ENCODE data around the gene NALCN. TPM values are rescaled to one million over a fixed set of nuclear protein-coding genes. Genes with fewer than 3 reads are reported as not detected.

Gene NALCN
- total RNA-seq, 1 donor from 2014 or later = 7.9 TPM

GRCh38 chr13:101231751-101232428, 184.4 kb downstream of the NALCN start:
- intact Hi-C loops (cut with micrococcal nuclease) = no loop called here
- no peak for ATAC-seq

DNA sequence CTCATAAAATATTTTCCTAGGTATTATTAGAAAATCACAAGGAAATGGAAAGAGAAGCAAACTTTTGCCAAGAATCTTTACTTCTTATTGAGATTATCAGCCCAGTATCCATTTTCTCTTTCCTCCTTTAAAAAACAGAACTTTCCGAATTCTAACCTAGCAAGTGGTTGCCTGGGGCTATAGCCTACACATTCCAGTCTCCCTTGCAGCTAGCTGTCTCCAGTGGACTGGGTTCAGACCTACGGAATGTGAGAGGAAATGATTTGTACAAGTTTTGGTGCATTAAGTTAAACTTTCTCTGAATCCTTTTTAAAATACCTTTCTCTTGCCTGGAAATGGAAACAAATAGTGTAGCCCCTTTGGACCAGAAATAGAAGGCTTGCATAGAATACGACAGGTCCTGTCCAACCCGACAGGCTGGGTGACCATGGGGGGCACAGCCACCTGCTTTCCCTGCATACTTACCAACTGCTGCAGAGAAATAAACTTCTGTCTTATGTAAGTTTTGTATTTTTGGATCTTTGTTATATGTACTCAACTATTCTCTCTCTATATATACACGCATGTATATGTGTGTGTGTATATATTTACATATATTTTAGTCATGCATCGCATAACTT, 185.9 kb downstream of the NALCN start:
- DNase-seq = no peak
- intact Hi-C loops (cut with micrococcal nuclease) = no loop called here
- ATAC-seq = no peak

More at GRCh38 chr13:101231751-101232428, 184.4 kb downstream of the NALCN start:
- no peak for DNase-seq

DNA sequence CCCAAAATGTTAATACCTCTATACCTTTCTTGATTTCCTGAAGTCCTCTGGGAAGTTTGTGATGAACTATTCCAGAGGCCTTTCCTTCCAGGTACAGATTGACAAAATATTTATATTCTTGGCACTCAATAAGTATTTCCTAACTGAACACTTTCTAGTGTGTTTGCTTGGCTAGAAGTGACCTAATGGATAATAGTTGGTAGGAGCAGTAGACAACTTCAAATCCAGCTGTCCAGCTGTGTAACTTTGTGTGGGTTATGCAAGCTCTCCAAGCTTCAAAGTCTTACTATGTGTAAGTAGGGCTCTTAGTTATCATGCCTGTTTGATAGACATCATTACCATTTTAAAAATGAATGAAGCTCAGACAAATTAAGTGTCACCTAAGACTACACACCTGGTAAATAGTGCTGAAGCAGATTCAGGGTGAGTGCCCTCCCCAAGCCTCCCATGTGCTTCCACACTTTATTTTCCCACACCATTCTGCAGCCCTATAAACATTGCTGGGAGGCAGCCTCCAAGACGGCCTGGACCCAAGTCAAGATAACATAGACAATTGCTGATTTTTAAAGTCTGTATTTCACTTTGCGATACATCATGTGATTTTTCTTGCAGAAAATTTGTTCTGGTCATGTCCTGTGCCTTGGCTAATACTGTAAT, 196.6 kb downstream of the NALCN start:
- DNase-seq (no peak), ATAC-seq (no peak)
- intact Hi-C loops (cut with micrococcal nuclease) = no loop called here

GRCh38 chr13:101218484-101218883, 197.8 kb downstream of the NALCN start:
- intact Hi-C loops (cut with micrococcal nuclease) = no loop called here
- ATAC-seq (no peak), DNase-seq (no peak)

GRCh38 chr13:101217086-101217485, 199.2 kb downstream of the NALCN start:
- ATAC-seq (no peak), DNase-seq (no peak)
- intact Hi-C loops (cut with micrococcal nuclease) = no loop called here

DNA sequence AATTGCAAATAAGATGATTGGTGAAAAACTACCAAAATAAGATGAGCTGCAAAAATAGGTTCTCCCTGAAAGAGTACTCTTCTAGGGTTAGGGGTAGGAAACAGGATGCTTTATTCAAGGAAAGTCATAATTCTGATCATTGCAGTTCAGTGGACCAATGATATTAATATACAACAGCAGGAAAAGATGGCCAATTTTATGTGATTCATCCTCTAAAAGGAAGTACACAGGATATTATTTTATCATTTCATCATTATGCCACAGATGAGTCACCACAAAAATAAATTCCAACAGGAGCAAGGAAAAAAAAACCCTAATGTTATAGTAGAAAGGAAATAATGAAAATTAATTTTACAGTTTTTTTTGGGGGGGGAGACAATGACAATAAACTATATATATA, 205.0 kb downstream of the NALCN start:
- no peak for ATAC-seq
- no peak for DNase-seq
- intact Hi-C loops (cut with micrococcal nuclease) = no loop called here

DNA sequence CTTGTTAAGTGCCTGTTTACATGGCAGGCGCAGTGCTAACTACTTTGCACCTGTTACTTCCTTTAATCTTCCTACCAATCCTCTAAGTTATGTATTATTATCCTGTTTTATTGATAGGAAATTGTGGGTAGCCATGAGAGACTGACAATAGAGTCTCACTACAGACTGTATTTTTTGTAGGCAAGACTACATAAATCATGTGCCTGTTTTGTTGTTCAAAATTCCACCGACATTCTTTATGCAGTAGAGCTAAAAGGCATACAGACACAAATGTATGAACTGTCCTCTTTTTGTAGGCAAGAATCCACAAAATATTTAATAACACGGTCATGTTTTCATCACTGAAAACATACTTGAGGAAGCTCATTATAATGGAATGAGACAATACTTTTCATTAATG, 205.5 kb downstream of the NALCN start:
- DNase-seq (no peak), ATAC-seq (no peak)
- intact Hi-C loops (cut with micrococcal nuclease) = no loop called here

DNA sequence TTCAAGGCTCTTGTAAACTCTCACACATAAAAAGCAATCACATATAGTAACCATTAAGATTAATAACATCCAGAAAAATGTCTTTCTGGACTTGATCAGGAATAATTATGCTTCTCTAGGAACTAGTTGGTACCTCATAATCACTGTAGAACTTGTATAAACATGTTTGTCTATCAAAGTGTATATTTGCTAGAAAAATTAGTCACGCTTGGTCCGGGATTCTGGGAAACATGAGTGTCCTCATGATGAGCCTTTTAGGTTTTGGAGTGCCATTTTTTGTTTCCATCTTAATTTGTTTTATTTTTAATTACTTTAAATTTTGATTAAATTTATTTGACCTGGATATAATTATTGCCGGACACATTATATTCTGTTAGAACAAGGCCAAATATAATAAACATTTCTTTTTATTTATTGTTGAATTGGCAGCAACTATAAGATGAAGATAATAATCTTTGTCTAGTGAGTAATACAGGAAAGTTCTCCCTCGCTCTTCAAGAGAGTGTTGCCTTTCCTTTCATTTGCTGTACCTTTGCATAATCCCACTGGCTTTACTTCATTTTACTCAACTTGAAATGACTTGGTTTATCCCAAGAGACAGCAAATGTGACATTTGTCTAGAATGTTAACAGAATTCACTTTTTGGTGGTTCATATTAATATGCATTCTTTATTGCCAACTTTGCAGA, 207.0 kb downstream of the NALCN start:
- intact Hi-C loops (cut with micrococcal nuclease) = no loop called here
- no peak for ATAC-seq
- DNase-seq = no peak

GRCh38 chr13:101205408-101205807, 210.9 kb downstream of the NALCN start:
- no peak for ATAC-seq
- DNase-seq = no peak
- intact Hi-C loops (cut with micrococcal nuclease) = no loop called here

GRCh38 chr13:101204270-101205020, 211.9 kb downstream of the NALCN start:
- intact Hi-C loops (cut with micrococcal nuclease) = no loop called here
- no peak for DNase-seq
- no peak for ATAC-seq

DNA sequence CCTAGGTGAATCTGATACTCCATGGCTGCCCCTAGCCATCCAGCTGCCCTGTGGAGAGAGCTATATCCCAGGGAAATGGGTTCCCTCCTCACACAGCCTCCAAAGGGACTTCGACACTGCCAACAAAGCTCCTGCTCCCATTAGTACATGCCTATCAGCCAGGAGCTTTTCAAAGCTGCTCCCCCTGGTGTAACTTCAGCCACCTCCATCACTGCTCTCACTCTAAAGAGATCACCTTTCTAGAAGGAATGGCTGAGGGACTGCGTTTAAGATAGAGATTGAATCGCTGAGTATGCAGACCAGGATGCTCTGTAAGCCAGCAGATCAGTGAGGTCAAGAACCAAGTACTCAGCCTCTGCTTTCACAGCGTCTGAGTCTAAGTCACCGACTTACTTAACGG, 213.7 kb downstream of the NALCN start:
- DNase-seq = no peak
- ATAC-seq = no peak
- intact Hi-C loops (cut with micrococcal nuclease) = no loop called here

DNA sequence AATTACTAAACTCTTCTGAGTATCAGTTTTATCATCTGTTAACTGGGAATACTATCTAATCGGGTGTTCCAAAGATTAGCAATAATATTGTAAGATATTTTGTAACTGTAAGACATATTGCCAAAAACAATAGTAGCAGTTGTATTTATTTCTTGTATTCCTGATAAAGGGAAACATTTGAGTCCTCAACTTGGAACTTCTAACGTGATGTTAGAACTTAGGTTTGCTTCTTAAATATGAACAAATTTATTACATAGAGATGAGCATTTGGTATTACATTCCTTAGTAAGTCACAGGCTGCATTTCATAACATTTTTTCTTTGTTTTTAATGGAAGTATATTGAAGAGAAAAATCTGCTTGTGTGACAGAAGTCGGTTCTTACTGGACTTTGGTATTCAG, 225.3 kb downstream of the NALCN start:
- ATAC-seq (no peak), DNase-seq (no peak)
- intact Hi-C loops (cut with micrococcal nuclease) = no loop called here

DNA sequence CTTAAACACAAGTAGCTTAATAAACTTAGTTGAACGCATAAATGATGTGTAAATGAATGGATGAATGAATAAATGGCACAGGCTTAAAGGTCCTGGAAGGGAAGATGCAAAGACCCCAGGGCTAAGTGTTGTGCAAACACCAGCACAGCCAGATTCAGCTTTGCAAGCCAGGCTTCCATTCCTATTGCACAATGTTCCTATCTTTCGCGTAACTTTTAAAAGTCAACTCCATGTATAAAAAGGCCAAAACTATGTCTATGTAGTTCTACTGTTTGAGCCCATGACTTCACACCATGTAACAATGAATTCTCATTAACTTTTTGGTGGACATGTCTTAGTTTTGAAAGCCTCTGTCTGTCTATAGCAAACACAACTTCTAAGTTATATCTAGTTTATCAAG, 226.0 kb downstream of the NALCN start:
- no peak for ATAC-seq
- intact Hi-C loops (cut with micrococcal nuclease) = no loop called here
- no peak for DNase-seq

- ATAC-seq (no peak), DNase-seq (no peak)
- intact Hi-C loops (cut with micrococcal nuclease) = no loop called here
Observed at GRCh38 chr13:101185606-101186005, 230.7 kb downstream of the NALCN start.

DNA sequence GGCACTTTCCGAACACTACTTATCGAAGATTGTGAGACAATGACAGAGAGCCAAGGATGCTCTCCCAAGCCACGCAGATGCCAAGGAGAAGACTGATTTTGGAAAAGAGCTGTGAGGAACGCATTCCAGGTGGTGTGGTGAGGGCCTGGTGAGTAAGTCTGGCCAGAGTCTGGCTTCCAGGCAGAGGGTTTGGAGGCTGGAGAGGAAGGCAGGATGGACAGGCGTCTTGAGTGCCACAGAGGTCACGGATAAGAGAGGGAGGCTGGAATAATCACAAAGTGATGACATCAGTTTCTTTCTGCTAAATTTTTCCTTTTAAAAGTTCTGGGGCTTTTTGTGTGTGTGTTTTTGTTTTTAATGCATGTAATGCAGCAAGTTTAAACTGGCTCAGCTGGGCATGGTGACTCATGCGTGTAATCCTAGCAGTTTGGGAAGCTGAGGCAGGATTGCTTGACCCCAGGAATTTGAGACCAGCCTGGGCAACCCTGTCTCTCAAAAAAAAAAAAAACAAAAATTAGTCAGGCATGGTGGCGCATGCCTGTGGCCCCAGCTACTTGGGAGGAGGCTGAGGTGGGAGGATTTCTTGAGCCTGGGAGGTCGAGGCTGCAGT, 235.1 kb downstream of the NALCN start:
- intact Hi-C loops (cut with micrococcal nuclease) = no loop called here
- DNase-seq = no peak
- no peak for ATAC-seq

GRCh38 chr13:101179021-101179420, 237.3 kb downstream of the NALCN start:
- intact Hi-C loops (cut with micrococcal nuclease) = no loop called here
- DNase-seq = no peak
- ATAC-seq = no peak

DNA sequence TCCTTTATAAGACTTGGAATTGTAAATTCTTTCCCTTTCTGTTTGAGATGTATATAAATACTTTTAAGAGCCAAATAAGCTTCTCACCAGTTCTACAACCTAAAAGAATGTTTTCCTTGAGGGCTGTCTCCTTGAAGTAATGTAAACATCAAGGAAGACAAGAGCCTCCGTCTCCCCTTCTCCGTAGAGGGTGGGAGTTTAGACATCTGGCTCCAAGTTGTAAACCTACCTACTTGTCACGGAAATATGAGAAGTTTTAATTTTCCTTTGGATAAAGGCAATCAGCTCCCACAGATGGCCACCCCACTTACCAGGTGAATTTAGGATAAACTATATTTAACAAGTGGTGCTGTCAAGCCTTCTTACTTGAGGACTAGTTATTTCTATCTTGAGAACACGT, 237.9 kb downstream of the NALCN start:
- intact Hi-C loops (cut with micrococcal nuclease) = no loop called here
- no peak for DNase-seq
- no peak for ATAC-seq

GRCh38 chr13:101170306-101170705, 246.0 kb downstream of the NALCN start:
- no peak for DNase-seq
- no peak for ATAC-seq
- intact Hi-C loops (cut with micrococcal nuclease) = no loop called here

- DNase-seq (no peak), ATAC-seq (no peak)
- intact Hi-C loops (cut with micrococcal nuclease) = no loop called here
Observed at GRCh38 chr13:101157261-101157660, 259.0 kb downstream of the NALCN start.

Measured in left ventricle myocardium superior (tissue), 1 donor.